HFFc6 (cell line): ENCODE data around the gene ANKRD40. TPM values are rescaled to one million over a fixed set of nuclear protein-coding genes. Genes with fewer than 3 reads are reported as not detected.
A peak's percentile ranks its signal among the peaks of the same experiment; 100 is the strongest.
"Not testable (repeated sequence)": the region's sequence is repeated elsewhere in the genome, so short reads cannot be mapped to it uniquely, and the experiment has no call there.

Experiments used
- DNase-seq: peaks from one replicate; pipeline ENCODE4 v3.0.0-alpha.2; 2018
- H3K27ac Mint-ChIP-seq: 2 replicates; pipeline ENCODE4 v1.8.0; 2020; ENCODE audit warnings: mild to moderate bottlenecking, mixed read lengths
- H3K27me3 Mint-ChIP-seq: 2 replicates; pipeline ENCODE4 v1.8.0; 2021; ENCODE audit warnings: mild to moderate bottlenecking, moderate library complexity, mixed read lengths; ENCODE audit not compliant: insufficient read depth
- H3K36me3 Mint-ChIP-seq: 2 replicates; pipeline ENCODE4 v1.8.0; 2021; ENCODE audit warnings: low read depth, mixed read lengths
- H3K4me1 Mint-ChIP-seq: 2 replicates; pipeline ENCODE4 v1.8.0; 2020; ENCODE audit warnings: low read depth, mixed read lengths
- H3K4me3 Mint-ChIP-seq: 2 replicates; pipeline ENCODE4 v1.8.0; 2020; ENCODE audit warnings: mild to moderate bottlenecking, moderate library complexity, mixed read lengths
- H3K9me3 Mint-ChIP-seq: 2 replicates; pipeline ENCODE4 v1.8.0; 2020; ENCODE audit warnings: mild to moderate bottlenecking, mixed read lengths
- CTCF ChIP-seq: fragments of 200-600 bp; sonication (generic); IDR thresholded peaks from 2 replicates; pipeline ENCODE4 v1.5.0; 2021; ENCODE audit warnings: antibody characterized with exemption, mild to moderate bottlenecking
- total RNA-seq, 6 experiments: library from RNA; stranded (reverse); fragmentation: NEBNext Ultra II Directional; extraction: Animal tissue kit (Norgen Biotek cat#: 25700); gene quantifications; 2 replicates in 1 of 6; 3 replicates in 5 of 6; pipeline ENCODE4 v1.2.3, GENCODE V29; 2021

The ANKRD40 gene
- total RNA-seq, 6 experiments from 2014 or later, result 43.1 to 48.4 (median 46.6) TPM

- Mint-ChIP-seq H3K9me3 (no peaks in the 10 kb centered on the region), H3K4me1 (peaks cover 28% of the 10 kb centered on the region), H3K36me3 (peaks cover 16% of the 10 kb centered on the region), H3K27ac (peak within 1 kb of the TSS; percentile 99), H3K4me3 (peak within 1 kb of the TSS; percentile 97), H3K27me3 (peaks cover 5% of the 10 kb centered on the region; the same call in 1 of the 2 replicates)
- TF ChIP-seq CTCF, result no peak
- DNase-seq, result peak; percentile 89
Observed at GRCh38 chr17:50719144-50719923, 11.6 kb upstream of the ANKRD40 start, which contains the start of gene LUC7L3. Gene LUC7L3, plus strand, starts transcription at chr17:50719603. Its CDS starts 130 bp downstream, at chr17:50719733.

GRCh38 chr17:50715471-50715870, 7.8 kb upstream of the ANKRD40 start:
- no peak for DNase-seq
- H3K27me3 Mint-ChIP-seq, result no peaks in the 10 kb centered on the region
- H3K4me1 Mint-ChIP-seq, result peaks cover 5% of the 10 kb centered on the region; the same call in 1 of the 2 replicates
- H3K4me3 Mint-ChIP-seq, result no peak overlapping the region
- no peak overlapping the region for H3K27ac Mint-ChIP-seq
- no peak for TF ChIP-seq CTCF
- peaks cover 9% of the 10 kb centered on the region; the same call in 1 of the 2 replicates for H3K36me3 Mint-ChIP-seq
- no peaks in the 10 kb centered on the region for H3K9me3 Mint-ChIP-seq

- no peaks in the 10 kb centered on the region for H3K9me3 Mint-ChIP-seq
- no peak overlapping the region for H3K27ac Mint-ChIP-seq
- peaks cover 1% of the 10 kb centered on the region; the same call in 1 of the 2 replicates for H3K27me3 Mint-ChIP-seq
- H3K4me1 Mint-ChIP-seq, result peaks cover 21% of the 10 kb centered on the region
- no peaks in the 10 kb centered on the region for H3K36me3 Mint-ChIP-seq
- H3K4me3 Mint-ChIP-seq, result no peak overlapping the region
- no peak for TF ChIP-seq CTCF
- no peak for DNase-seq
Observed at GRCh38 chr17:50712641-50713040, 4.9 kb upstream of the ANKRD40 start.

- Mint-ChIP-seq H3K36me3 (no peaks in the 10 kb centered on the region; the same call in 1 of the 2 replicates), H3K27me3 (peaks cover 6% of the 10 kb centered on the region; the same call in 1 of the 2 replicates), H3K9me3 (no peaks in the 10 kb centered on the region), H3K4me3 (no peak overlapping the region), H3K4me1 (peaks cover 29% of the 10 kb centered on the region), H3K27ac (no peak overlapping the region)
- no peak for DNase-seq
- TF ChIP-seq CTCF, result no peak
Observed at GRCh38 chr17:50710650-50711049, 2.9 kb upstream of the ANKRD40 start.

GRCh38 chr17:50710025-50710424, 2.3 kb upstream of the ANKRD40 start:
- no peak overlapping the region for H3K27ac Mint-ChIP-seq

GRCh38 chr17:50709053-50709452, 1.3 kb upstream of the ANKRD40 start:
- H3K27me3 Mint-ChIP-seq, DNase-seq, H3K9me3 Mint-ChIP-seq, H3K36me3 Mint-ChIP-seq: not testable (repeated sequence)
- Mint-ChIP-seq H3K4me3 (peak overlapping the region; percentile 96), H3K4me1 (peaks cover 39% of the 10 kb centered on the region), H3K27ac (peak overlapping the region; percentile 93)

More at GRCh38 chr17:50710025-50710424, 2.3 kb upstream of the ANKRD40 start:
- no peak for DNase-seq
- Mint-ChIP-seq H3K4me1 (peaks cover 35% of the 10 kb centered on the region), H3K9me3 (no peaks in the 10 kb centered on the region), H3K27me3 (peaks cover 6% of the 10 kb centered on the region; the same call in 1 of the 2 replicates), H3K4me3 (no peak overlapping the region), H3K36me3 (peaks cover 4% of the 10 kb centered on the region; the same call in 1 of the 2 replicates)
- no peak for TF ChIP-seq CTCF
